GM06990 (cell line): ENCODE data around the gene CYBC1.

ENCODE experiments used
- DNase-seq: peaks from one replicate; pipeline ENCODE4 v3.0.0-alpha.2; 2011; ENCODE audit not compliant: insufficient read length; ENCODE audit errors: extremely low read depth
- H3K27me3 ChIP-seq: replicated peaks from 2 replicates; pipeline ENCODE4 v1.6.0; 2011; ENCODE audit warnings: low read length; ENCODE audit not compliant: control insufficient read depth, insufficient read depth
- H3K36me3 ChIP-seq: 2 replicates; pipeline ENCODE4 v1.5.1; 2011; ENCODE audit warnings: low read length; ENCODE audit not compliant: control insufficient read depth, insufficient read depth
- H3K4me3 ChIP-seq: replicated peaks from 2 replicates; pipeline ENCODE4 v1.5.1; 2011; ENCODE audit warnings: low read depth, mild to moderate bottlenecking, control low read depth, low read length
- TF ChIP-seq, protein P1 (sequence below): IDR thresholded peaks from 2 replicates; pipeline ENCODE4 v1.5.1; 2011; ENCODE audit warnings: low read length, control low read depth, mild to moderate bottlenecking, inconsistent platforms; ENCODE audit not compliant: insufficient read depth, poor library complexity, severe bottlenecking

Gene CYBC1

DNA sequence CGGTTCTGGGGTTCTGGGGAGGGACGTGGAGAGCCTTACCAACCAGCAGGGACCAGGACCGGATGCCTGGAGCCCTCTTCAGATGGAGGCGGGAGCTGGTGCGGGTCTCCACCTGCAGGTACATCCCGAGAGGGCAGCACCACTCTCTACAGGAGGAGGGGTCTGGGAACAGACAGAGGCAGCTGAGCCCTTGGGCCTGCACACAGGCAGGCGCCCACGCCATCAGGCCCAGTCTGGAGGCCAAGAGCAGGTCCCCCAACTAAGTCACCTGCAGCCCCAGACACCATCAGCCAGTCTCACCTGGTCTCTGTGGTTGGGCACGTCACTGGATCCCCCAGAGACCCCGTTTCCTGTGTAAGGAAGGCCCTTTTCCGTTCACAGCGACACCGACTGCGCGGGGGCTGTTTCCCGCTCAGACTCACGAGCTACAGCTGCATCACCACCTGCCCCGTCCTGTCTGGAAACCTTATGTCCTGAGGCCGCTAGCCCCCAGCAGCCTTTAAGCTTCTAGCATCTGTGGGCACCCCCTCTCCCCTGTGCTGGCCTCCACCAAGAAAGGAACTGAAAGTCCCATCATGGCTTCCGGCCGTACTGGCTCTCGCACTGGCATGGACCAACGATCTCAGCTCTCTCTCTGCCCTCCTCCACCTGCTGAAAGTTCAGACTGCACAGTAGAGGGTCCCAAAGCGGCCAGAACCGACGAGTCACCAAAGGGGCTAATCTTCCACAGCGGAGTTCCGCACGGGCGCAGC is 1.2 kb downstream of the CYBC1 start:
- Histone ChIP-seq H3K36me3 (peaks cover 23% of the 10 kb centered on the region), H3K27me3 (no peaks in the 10 kb centered on the region), H3K4me3 (peak overlapping the region; percentile 96)
- TF ChIP-seq, protein P1, sequence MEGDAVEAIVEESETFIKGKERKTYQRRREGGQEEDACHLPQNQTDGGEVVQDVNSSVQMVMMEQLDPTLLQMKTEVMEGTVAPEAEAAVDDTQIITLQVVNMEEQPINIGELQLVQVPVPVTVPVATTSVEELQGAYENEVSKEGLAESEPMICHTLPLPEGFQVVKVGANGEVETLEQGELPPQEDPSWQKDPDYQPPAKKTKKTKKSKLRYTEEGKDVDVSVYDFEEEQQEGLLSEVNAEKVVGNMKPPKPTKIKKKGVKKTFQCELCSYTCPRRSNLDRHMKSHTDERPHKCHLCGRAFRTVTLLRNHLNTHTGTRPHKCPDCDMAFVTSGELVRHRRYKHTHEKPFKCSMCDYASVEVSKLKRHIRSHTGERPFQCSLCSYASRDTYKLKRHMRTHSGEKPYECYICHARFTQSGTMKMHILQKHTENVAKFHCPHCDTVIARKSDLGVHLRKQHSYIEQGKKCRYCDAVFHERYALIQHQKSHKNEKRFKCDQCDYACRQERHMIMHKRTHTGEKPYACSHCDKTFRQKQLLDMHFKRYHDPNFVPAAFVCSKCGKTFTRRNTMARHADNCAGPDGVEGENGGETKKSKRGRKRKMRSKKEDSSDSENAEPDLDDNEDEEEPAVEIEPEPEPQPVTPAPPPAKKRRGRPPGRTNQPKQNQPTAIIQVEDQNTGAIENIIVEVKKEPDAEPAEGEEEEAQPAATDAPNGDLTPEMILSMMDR = peak; percentile 11
- peak; percentile 89 for DNase-seq

DNA sequence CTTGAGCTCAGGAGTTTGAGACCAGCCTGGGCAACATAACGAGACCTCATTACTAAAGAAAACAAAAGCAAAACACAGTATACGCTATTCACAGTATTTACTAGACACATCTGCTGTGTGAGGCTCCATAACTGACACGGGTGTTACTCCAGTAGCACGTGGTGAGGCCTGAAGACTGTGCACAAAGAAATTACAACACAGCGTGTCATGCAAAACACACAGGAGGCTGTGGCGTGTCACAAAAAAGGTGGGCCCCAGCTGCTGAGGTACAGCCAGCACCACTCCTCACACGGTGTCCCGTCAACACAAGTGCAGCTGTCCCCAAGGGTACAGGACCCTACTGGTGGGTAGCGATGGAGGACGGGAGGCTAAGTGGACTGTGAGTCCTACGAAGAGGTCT is 2.7 kb downstream of the CYBC1 start:
- Histone ChIP-seq H3K27me3 (no peaks in the 10 kb centered on the region), H3K36me3 (peaks cover 33% of the 10 kb centered on the region), H3K4me3 (peak overlapping the region; percentile 29)
- no peak for DNase-seq
- TF ChIP-seq, protein P1 = no peak

DNA sequence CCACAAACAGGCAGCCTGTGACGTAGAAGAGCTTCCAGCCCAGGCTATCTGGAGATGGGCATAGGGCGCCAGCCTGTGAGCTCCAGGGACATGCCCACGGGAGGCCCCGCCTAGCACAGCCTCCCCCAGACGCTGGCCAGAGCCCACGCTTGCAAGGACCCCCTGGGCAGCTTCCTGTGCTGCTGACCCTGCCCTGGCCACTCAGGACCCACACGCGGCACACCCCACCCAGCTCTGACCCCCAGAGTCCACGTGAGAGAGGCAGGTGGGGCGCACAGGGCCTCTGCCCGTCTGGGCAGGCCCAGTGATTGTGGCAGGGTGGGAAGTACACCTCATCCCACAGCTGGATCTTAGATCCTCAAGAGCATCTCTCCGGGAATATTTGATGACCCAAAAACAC is 3.9 kb downstream of the CYBC1 start:
- Histone ChIP-seq H3K36me3 (peaks cover 42% of the 10 kb centered on the region), H3K27me3 (no peaks in the 10 kb centered on the region), H3K4me3 (no peak overlapping the region)
- TF ChIP-seq, protein P1 = no peak
- DNase-seq = no peak

DNA sequence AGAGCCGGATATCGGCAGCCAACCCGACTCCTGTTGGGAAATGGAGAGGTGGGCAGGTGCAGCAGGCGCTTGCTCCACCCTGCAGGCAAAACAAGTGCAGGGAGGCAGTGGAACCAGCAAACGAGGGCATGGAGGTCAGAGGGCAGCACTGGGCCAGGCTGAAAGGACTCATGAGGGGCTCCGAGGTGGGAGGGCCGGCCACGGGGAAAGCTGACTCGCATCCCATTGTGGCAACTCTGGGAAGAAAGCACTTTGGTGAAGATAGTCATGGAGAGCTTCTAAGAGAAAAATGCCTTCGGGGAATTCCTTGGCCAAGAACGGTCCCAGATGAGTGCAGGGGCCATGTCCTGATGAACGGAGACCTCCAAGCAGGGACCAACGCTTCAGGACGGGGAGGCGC is 4.4 kb downstream of the CYBC1 start:
- no peaks in the 10 kb centered on the region for H3K27me3 ChIP-seq
- TF ChIP-seq, protein P1 = no peak
- no peak overlapping the region for H3K4me3 ChIP-seq
- no peak for DNase-seq
- H3K36me3 ChIP-seq = peaks cover 42% of the 10 kb centered on the region

DNA sequence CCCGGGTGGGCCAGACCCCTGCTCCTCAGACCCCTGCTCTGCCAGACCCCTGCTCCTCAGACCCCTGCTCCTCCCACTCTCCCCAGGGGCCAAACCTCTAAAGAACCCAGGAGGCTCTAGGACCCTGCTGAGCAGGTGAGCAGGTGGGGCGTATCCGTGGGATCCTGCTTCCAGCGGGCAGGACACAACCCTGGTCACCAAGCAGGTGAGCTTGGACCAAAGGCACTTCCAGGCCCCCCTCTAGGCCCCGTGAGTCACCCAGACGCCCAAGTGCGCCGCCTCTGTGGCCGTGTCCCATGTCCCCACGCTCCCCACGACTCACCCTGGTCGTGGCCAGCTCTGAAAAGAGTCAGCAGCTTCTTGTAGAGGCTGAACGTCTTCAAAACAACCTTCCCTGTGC is 5.0 kb downstream of the CYBC1 start:
- DNase-seq = no peak
- Histone ChIP-seq H3K27me3 (no peaks in the 10 kb centered on the region), H3K36me3 (peaks cover 42% of the 10 kb centered on the region), H3K4me3 (no peak overlapping the region)
- TF ChIP-seq, protein P1 = no peak

DNA sequence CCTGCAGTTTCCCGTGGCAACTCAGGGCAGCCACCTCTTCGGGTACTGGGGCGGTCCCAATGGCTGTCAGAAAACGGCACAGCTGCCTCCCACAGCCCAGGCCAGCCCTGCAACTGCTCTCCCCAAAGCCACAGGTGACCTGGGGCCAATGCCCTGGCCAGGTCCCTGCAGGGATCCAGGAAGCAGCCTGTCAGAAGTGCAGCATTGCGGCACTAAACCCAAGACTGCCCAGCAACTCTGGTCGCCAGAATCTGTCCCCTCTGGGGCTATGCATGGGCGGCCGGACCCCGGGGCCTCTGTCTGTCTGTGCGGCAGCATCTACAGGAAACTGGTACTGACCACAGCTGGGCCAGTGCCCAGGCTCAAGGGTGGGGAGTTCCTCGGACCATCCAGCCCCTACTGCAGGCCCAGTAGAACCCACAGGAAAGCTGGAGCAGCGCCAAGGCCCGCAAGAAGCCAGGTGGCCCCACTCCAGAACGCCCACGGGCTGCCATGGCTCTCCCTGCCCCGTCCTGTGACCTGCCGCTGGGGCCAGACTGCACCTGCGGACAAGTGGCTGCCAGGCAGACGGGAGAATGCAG is 5.5 kb downstream of the CYBC1 start:
- DNase-seq = no peak
- no peak overlapping the region for H3K4me3 ChIP-seq
- TF ChIP-seq, protein P1 = no peak
- peaks cover 42% of the 10 kb centered on the region for H3K36me3 ChIP-seq
- H3K27me3 ChIP-seq = no peaks in the 10 kb centered on the region
